HepG2 (cell line): Measurements from ENCODE around the gene DNAJA3. TPM values are rescaled to one million over a fixed set of nuclear protein-coding genes. Genes with fewer than 3 reads are reported as not detected.

ENCODE experiments used
- ARID4A ChIP-seq: sonication (generic); formaldehyde crosslinking; IDR thresholded peaks from 2 replicates; pipeline ENCODE4 v1.5.0; 2020; ENCODE audit warnings: mild to moderate bottlenecking, missing genetic modification reagents, borderline replicate concordance
- CHD2 ChIP-seq: IDR thresholded peaks from 2 replicates; pipeline ENCODE4 v1.6.1; 2011; ENCODE audit warnings: low read depth, low read length, improper control_type of control experiment
- GABPA ChIP-seq, 2 experiments: IDR thresholded peaks; 2 replicates each; pipeline ENCODE4 v1.6.1; 2011 to 2016; ENCODE audit warnings: low read depth in 2 of 2, low read length in 1 of 2, missing biosample characterization in 1 of 2, missing genetic modification characterization in 1 of 2
- HNRNPUL1 ChIP-seq: fragments of 200-400 bp; formaldehyde crosslinking; IDR thresholded peaks from 2 replicates; pipeline ENCODE4 v1.6.1; 2017; ENCODE audit warnings: low read depth, mild to moderate bottlenecking, low read length, moderate library complexity
- KAT8 ChIP-seq: IDR thresholded peaks from 2 replicates; pipeline ENCODE4 v1.6.1; 2016; ENCODE audit warnings: missing genetic modification reagents, missing compliant biosample characterization
- RBM22 ChIP-seq: fragments of 200-400 bp; formaldehyde crosslinking; optimal IDR thresholded peaks from 2 replicates; pipeline ENCODE3; 2017; ENCODE audit warnings: mild to moderate bottlenecking, low read length, moderate library complexity
- RNF219 ChIP-seq: sonication (generic); formaldehyde crosslinking; IDR thresholded peaks from 2 replicates; pipeline ENCODE4 v1.5.0; 2020; ENCODE audit warnings: mild to moderate bottlenecking, missing genetic modification reagents
- SIN3B ChIP-seq: fragments of 150-350 bp; IDR thresholded peaks from 2 replicates; pipeline ENCODE4 v1.6.1; 2014; ENCODE audit warnings: low read length
- SP1 ChIP-seq, 2 experiments: fragments of 450-650 bp in 1 of 2; sonication (generic) in 1 of 2; formaldehyde crosslinking in 1 of 2; IDR thresholded peaks; 2 replicates each; pipeline versions ENCODE4 v1.4.0 to v1.6.1; 2016 to 2020; ENCODE audit warnings: missing genetic modification reagents in 1 of 2
- ZNF143 ChIP-seq: sonication (generic); formaldehyde crosslinking; IDR thresholded peaks from 2 replicates; pipeline ENCODE4 v1.4.0; 2020; ENCODE audit warnings: missing genetic modification reagents
- ZNF20 ChIP-seq: sonication (generic); formaldehyde crosslinking; IDR thresholded peaks from 2 replicates; pipeline ENCODE4 v1.4.0; 2020; ENCODE audit warnings: mild to moderate bottlenecking, moderate library complexity, missing genetic modification reagents
- polyA plus RNA-seq, 8 experiments: library from polyadenylated mRNA; depleted of rRNA in 3 of 8; stranded (reverse) in 7 of 8; unstranded in 1 of 8; fragments of >200 nt; fragmentation: Illumina TruSeq in 4 of 8; extraction: Trizol in 4 of 8; gene quantifications; 2 replicates each; pipeline versions ENCODE4 v1.2.1 to v1.2.3, GENCODE V29; 2011 to 2016; ENCODE audit warnings: low read depth in 4 of 8, missing spikeins in 1 of 8, mixed read lengths in 1 of 8; ENCODE audit not compliant: insufficient read depth in 1 of 8
- total RNA-seq, 5 experiments: library from RNA; depleted of rRNA; stranded (reverse); fragments of >200 nt; fragmentation: Illumina TruSeq; extraction: Trizol; gene quantifications; 2 replicates each; pipeline ENCODE4 v1.2.3, GENCODE V29; 2016; ENCODE audit warnings: low read depth in 1 of 5
- TF ChIP-seq, protein P1 (sequence below): sonication (generic); formaldehyde crosslinking; IDR thresholded peaks from 2 replicates; pipeline ENCODE4 v1.4.0; 2020; ENCODE audit warnings: missing genetic modification reagents
- TF ChIP-seq, protein P2 (sequence below): sonication (generic); formaldehyde crosslinking; IDR thresholded peaks from 2 replicates; pipeline ENCODE4 v1.8.0; 2022; ENCODE audit warnings: low read depth, missing genetic modification reagents
- TF ChIP-seq, protein P3 (sequence below): IDR thresholded peaks from 2 replicates; pipeline ENCODE4 v1.4.0; 2020; ENCODE audit warnings: mild to moderate bottlenecking, missing genetic modification reagents

Gene DNAJA3
- total and polyA plus RNA-seq, 2 of the 13 experiments (the other 11 are each of a cell fraction or from before 2014, with no cell fraction given): 77.0 to 83.3 TPM

GRCh38 chr16:4474192-4474961, 48.7 kb downstream of the DNAJA3 start, which contains the start of gene NMRAL1 (continued):
- no peak for TF ChIP-seq SP1 (IDR thresholded peaks at IDR 0.05)
- TF ChIP-seq SP1 (CRISPR knock-in tag; IDR thresholded peaks at IDR 0.05): no peak
- no peak for TF ChIP-seq RBM22
- TF ChIP-seq KAT8 (CRISPR knock-in tag): peak; percentile 77
- TF ChIP-seq ZNF20 (CRISPR knock-in tag): no peak
- peak; percentile 83; the same call in 1 of the 2 replicates for TF ChIP-seq ARID4A (CRISPR knock-in tag)
- TF ChIP-seq ZNF143: no peak
- no peak for TF ChIP-seq RNF219 (CRISPR knock-in tag)
- TF ChIP-seq, protein P1, sequence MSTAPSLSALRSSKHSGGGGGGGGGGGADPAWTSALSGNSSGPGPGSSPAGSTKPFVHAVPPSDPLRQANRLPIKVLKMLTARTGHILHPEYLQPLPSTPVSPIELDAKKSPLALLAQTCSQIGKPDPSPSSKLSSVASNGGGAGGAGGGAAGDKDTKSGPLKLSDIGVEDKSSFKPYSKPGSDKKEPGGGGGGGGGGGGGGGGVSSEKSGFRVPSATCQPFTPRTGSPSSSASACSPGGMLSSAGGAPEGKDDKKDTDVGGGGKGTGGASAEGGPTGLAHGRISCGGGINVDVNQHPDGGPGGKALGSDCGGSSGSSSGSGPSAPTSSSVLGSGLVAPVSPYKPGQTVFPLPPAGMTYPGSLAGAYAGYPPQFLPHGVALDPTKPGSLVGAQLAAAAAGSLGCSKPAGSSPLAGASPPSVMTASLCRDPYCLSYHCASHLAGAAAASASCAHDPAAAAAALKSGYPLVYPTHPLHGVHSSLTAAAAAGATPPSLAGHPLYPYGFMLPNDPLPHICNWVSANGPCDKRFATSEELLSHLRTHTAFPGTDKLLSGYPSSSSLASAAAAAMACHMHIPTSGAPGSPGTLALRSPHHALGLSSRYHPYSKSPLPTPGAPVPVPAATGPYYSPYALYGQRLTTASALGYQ (CRISPR knock-in tag): no peak
- peak; percentile 94 for TF ChIP-seq CHD2
- TF ChIP-seq, protein P2, sequence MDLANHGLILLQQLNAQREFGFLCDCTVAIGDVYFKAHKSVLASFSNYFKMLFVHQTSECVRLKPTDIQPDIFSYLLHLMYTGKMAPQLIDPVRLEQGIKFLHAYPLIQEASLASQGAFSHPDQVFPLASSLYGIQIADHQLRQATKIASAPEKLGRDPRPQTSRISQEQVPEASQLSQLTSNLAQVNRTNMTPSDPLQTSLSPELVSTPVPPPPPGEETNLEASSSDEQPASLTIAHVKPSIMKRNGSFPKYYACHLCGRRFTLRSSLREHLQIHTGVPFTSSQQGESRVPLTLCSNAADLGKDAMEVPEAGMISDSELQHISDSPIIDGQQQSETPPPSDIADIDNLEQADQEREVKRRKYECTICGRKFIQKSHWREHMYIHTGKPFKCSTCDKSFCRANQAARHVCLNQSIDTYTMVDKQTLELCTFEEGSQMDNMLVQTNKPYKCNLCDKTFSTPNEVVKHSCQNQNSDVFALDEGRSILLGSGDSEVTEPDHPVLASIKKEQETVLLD: no peak
- TF ChIP-seq HNRNPUL1: no peak
- TF ChIP-seq, protein P3, sequence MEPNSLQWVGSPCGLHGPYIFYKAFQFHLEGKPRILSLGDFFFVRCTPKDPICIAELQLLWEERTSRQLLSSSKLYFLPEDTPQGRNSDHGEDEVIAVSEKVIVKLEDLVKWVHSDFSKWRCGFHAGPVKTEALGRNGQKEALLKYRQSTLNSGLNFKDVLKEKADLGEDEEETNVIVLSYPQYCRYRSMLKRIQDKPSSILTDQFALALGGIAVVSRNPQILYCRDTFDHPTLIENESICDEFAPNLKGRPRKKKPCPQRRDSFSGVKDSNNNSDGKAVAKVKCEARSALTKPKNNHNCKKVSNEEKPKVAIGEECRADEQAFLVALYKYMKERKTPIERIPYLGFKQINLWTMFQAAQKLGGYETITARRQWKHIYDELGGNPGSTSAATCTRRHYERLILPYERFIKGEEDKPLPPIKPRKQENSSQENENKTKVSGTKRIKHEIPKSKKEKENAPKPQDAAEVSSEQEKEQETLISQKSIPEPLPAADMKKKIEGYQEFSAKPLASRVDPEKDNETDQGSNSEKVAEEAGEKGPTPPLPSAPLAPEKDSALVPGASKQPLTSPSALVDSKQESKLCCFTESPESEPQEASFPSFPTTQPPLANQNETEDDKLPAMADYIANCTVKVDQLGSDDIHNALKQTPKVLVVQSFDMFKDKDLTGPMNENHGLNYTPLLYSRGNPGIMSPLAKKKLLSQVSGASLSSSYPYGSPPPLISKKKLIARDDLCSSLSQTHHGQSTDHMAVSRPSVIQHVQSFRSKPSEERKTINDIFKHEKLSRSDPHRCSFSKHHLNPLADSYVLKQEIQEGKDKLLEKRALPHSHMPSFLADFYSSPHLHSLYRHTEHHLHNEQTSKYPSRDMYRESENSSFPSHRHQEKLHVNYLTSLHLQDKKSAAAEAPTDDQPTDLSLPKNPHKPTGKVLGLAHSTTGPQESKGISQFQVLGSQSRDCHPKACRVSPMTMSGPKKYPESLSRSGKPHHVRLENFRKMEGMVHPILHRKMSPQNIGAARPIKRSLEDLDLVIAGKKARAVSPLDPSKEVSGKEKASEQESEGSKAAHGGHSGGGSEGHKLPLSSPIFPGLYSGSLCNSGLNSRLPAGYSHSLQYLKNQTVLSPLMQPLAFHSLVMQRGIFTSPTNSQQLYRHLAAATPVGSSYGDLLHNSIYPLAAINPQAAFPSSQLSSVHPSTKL (CRISPR knock-in tag): peak; percentile 49
- 0 out of 2 replicates have a peak, but pooled peaks have one; percentile 14 for TF ChIP-seq GABPA (IDR thresholded peaks at IDR 0.05; ENCODE audit: low read depth, low read length)
- TF ChIP-seq GABPA (CRISPR knock-in tag; IDR thresholded peaks at IDR 0.05; ENCODE audit: low read depth): peak; percentile 71
- no peak for TF ChIP-seq SIN3B
